GM18870 (cell line): Measurements from ENCODE around the gene CCDC148.

Experiments
- ATAC-seq: cut with Tn5 transposase; IDR thresholded peaks from one replicate; pipeline ENCODE4 v1.9.1; 2021; ENCODE audit warnings: moderate library complexity; ENCODE audit not compliant: unreplicated experiment

The CCDC148 gene

GRCh38 chr2:158456309-158457066, at the start of gene CCDC148, which contains the start of gene PKP4:
Gene CCDC148 (minus strand): TSS chr2:158456753. CDS start chr2:158456439, 314 bp downstream.
Gene PKP4 (plus strand): TSS chr2:158456952. CDS start chr2:158533185, 76,233 bp downstream.
- peak; percentile 89 for ATAC-seq

GRCh38 chr2:158505448-158505934, 48.9 kb upstream of the CCDC148 start:
- ATAC-seq = no peak

DNA sequence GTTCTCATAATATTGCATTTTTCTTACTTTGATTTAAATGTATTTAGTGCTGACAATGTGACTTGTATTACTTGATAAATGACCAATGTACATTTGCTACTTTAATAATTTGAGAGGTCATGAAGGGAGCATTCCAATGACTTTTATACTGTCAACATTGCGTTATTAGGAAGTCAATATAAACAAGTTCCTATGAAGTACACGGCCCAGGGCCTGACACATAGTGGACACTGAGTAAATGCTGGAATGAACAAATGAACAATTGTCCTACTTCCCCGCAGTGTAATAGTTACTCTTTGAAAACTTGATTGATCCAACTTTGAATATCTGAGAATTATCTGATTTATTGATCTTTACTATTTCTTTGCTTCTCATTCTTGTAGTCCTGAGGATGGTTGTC, 47.5 kb upstream of the CCDC148 start:
- ATAC-seq = no peak

GRCh38 chr2:158502974-158503373, 46.4 kb upstream of the CCDC148 start:
- no peak for ATAC-seq

DNA sequence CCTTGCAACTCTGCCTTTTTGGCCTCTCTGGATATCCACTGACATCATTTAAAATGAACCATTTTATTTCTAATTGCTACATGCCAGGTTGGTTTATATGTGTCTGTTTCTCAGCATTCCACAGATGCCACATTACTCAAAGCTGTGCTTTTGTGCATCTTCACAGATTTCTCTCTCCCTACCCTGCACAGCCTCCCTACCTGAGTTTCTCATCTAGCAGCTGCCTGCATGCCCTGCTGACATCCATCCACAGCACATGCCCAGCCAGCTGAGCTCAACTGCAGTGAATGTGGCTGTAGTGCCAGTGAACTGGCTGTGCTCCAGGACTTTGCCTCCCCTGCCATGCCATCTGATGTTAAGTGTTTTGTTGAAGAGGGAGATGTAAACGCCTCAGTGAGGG, 44.7 kb upstream of the CCDC148 start:
- ATAC-seq = no peak

GRCh38 chr2:158500333-158500732, 43.8 kb upstream of the CCDC148 start:
- ATAC-seq = no peak

DNA sequence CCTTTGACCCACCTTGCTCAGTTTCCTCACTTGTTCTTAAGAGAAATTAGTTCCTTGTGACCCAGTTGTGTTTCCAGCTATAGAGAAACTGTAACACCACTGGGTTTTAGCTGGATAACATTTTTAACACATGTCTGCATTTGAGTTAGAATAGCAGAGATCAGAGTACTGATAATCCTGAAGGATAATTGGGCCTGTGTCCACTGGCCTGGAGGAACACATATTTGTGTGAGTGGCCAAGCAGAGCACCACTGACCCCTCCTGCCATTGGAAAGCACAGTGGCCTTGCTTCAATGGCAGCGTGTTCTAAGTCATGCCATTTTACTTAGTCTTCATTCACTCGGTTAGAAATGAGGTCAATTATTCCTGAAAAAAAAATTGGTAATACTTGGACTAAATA, 42.8 kb upstream of the CCDC148 start:
- ATAC-seq = no peak

- no peak for ATAC-seq
Observed at GRCh38 chr2:158498749-158499136, 42.2 kb upstream of the CCDC148 start.

DNA sequence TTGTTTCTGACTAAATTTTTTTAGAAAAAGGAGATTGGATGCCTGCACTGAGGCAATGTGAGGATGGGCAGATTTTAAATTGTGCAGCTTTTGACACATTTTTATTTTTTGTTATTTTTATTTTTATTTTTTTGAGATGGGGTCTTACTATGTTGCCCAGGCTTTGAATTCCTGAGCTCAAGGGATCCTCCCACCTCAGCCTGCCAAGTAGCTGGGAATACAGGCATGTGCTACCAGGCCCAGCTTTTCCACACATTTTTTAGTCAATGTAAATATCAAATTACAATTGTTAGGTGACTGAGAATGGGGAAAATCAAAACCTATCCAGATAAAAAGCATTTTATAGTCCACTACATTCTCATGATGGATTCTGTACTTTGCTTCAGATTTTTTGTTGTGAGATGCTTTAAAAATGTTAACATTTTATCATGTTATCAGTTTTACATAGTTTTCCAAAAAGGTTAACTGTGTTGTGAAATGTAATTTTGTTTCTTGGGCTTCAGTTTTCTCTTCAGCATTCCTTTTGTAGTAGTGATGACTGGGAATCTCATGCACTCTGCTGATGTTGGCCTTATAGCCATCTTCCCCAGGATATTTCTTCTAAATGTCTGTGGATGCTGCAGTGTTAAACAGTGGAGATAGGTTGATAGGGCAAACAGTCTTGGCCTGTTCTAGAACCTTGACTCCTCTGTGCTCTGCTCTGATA, 41.6 kb upstream of the CCDC148 start:
- no peak for ATAC-seq

- no peak for ATAC-seq
Observed at GRCh38 chr2:158497486-158497885, 40.9 kb upstream of the CCDC148 start.

DNA sequence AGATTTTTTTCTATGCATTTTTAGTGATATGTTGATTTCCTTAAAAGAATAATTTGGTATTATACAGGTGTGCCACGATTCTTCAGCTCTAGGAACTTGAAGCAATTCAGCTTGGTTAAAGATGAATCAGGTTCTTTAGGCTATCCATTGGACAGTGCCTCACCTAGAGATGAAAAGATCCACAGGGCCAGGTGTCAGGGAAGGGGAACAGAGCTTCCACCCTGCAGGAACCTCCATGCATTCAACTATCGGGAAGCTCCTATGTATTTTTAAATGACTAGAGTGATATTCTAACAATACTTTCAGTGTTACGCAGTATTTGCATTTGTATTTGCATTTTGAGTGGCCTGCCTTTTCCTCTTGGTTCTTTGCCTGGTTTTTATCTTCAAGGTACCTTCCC, 40.4 kb upstream of the CCDC148 start:
- no peak for ATAC-seq

DNA sequence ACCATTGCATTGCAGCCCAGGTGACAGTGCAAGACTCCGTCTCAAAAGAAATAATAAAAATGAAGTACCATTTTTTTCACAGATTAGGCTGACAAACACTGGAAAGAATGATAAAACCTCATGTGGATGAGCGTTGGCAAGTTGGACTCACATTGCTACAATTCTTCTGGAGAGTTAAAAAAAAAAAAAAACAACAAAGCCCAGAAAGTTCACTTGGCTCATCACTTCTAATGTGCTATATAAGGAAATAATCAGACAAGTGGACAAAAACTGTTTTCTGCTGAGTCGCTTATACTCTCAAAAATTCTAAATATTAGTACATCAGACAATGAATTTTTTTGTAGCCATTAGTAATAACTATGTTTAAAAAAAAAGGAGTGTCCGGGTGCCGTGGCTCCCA, 38.6 kb upstream of the CCDC148 start:
- ATAC-seq = no peak

DNA sequence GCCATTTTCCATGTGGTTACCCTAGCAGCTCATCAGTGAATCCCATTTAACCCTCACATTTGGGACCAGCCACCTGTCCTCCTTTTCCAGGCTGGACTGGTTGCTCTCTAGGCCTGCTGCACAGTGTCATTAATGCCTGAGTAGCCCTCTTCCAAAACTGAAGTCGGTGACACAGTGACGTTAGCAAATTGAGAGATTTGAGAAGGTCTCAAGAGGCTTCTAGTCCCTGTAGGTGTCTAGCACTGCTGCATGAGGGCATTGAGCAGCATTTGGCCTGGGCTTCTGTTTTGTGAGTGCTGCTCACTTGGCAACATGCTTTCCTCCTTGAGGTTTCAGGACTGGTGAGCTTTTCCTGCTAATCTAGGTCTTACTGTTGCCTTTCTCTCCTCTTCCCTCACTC, 36.9 kb upstream of the CCDC148 start:
- no peak for ATAC-seq

- ATAC-seq = no peak
Observed at GRCh38 chr2:158491072-158491471, 34.5 kb upstream of the CCDC148 start.

DNA sequence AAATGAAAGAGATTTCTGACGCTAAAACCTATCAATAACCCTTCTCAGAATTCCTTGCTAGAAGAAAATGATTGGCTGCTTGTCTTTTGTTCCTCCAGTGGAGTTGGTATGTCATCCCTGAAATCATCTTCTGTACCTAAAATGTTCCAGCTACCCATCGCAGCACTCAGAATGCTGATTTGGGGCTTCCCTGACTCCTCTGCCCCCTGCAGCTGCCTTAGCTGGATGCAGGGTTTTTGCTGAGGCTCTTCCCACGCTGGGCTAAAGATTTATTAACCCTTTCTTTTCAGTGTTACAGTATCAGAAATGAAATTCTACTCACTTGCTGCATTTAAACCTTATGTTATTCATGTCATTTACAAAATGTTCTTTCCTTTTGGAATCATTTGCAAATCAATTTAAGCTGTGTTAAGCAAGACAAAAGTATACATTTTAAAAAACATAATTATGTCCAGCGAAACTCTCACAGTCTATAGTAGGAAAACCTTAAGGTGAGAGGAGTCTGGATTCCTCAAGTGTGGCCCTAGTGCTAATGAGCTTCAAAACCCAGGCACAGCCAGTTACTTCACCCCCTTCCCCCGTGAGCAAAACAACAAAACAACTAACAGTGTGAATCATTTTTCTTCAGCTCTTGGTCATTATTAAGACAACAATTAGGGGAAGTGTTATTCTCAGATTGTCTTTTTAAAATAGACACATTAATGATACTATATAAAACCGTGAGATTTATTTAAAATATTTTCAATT, 33.0 kb upstream of the CCDC148 start:
- no peak for ATAC-seq

DNA sequence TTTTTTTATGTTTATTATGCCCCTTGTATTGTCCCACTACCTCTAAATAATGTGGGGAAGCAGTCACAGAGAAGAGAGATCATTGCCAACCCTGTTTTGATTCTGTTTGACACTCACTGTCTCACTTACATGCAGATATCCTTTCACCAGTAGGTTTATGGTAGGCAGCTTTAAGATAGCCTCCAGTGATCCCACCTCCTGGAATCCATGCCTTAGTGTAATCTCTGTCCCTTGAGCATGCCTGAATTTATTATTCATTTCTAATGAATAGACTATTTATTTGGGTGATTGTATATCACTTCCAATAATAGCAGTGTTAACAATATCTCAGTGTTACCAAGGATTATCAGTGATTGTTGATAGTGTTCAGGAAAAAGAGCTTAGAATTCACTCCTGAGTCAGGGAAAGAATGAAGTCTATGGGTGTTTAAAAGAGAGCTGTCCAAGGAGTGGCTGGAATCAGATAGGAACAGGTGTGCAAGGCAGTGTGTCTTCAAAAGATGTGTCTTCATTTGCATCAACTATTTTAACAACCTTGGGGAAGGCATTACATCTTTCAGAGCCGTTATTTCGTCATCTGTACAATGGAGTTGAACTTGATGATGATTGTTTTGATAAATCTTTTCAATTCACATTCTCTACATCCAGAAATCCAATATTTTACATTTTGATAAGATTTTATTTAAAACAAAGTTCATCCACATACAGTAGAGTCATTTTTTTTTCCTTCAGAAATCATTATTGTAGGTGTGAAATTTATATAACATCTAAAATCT, 32.1 kb upstream of the CCDC148 start:
- ATAC-seq = no peak

- no peak for ATAC-seq
Observed at GRCh38 chr2:158487419-158487818, 30.9 kb upstream of the CCDC148 start.

GRCh38 chr2:158486970-158487325, 30.4 kb upstream of the CCDC148 start:
- no peak for ATAC-seq

DNA sequence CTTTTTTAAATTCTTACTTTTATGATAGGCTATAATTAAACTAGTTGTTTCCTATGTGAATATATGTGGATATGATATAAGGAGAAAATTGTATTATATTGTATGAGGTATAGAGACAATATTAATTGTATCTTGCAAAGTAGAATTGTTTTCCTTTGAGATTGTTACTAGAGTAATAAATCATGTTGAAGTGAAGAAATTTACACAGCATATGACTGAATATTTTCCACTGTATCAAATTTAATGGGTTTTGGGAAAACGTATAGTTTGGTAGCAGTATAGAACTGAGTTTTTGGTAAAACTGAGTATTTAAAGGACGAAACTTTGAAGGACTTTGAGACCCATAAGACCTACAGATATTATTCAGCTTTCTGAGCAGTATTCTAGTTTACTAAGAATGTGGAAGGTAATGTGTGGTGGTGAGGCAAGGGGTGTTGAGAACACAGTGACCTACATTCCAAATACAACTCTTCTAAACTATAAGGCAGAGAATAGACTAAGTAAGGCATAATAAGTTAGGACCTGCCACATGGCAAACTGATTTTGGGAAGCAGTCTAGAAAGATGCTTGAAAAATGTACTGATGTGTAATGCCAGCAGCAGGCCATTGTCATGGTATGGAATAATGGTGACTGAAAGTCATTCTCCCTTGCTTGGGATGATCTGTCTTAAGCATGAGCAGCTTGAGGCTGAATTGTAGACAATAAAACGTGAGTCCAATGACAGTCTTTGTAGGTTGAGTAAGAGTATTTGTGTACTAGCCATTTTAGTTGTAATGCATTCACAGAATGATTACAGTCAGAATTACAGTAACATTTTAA, 29.8 kb upstream of the CCDC148 start:
- no peak for ATAC-seq
